ENCODE data around the gene RAD21L1.
A peak's percentile ranks its signal among the peaks of the same experiment; 100 is the strongest.
"Not testable (repeated sequence)": the region's sequence is repeated elsewhere in the genome, so short reads cannot be mapped to it uniquely, and the experiment has no call there.

Gene RAD21L1

DNA sequence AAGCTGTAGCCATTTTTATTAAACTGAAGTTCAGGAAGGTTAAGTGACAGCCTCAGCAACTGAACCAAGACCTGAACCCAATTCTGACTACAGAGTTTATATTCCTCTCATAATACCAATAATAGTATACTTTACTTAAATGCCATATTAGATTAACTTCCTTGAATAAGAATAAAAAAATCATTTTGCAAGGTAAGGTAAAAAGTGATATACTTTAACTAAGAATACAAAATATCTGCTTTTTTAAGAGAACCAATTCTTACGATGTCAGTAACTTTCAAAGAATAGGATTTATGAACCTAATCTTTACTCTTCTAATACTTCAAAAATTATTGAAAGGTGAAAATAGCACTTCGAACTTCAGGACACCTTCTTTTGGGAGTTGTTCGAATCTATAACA, 3.7 kb downstream of the RAD21L1 start:
- no peak for DNase-seq

DNA sequence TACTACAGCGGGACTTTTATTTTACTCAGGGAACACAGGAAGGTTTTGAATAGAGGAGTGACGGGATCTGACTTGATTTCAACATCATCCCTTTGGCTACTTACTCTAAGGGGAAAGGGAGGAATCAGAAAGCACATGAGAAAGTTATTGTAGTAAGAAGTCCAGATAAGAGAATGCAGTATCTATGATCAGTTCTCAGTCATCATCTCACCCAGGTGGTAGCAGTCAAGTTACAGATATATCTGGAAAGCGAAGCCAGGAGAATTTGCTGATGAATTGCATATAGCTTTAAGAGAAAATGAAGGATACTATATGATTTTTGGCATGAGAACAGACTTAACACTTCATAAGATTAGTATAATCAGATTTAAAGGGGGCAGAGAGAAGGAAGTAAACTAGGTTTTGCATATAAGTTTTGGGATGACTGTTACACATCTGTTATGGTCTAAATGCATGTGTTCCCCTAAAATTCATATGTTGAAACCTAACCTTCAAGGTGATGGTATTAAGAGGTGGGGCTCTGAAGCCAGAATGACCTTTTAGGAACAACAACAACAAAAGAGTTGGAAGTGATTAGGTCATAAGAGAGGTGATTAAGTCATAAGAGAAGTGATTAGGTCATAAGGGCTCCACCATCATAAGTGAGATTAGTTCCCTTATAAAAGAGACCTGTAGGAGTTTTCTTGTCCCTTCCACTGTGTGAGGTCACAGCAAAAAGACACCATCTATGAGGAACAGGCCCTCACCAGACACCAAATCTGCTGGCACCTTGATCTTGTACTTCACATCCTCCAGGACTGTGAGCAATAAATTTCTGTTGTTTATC, 6.7 kb downstream of the RAD21L1 start:
- DNase-seq = no peak

DNA sequence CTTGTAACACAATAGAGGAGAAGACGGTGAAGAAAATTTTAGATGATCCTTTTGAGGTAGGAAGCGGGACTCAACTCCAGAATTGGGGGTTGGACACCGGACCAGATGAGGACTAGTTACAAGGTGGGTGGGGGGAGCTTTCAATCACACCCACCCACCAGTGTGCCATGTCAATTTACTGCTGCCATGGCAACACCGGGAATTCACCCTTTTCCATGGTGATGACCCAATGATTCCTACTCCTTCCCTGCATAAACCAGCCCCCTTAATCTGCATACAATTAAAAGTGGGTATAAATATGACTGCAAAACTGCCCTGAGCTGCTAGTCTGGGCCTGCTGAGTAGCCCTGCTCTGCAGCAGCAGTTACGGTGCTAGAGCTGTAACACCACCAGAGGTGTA, 14.7 kb downstream of the RAD21L1 start:
- no peak for DNase-seq

DNA sequence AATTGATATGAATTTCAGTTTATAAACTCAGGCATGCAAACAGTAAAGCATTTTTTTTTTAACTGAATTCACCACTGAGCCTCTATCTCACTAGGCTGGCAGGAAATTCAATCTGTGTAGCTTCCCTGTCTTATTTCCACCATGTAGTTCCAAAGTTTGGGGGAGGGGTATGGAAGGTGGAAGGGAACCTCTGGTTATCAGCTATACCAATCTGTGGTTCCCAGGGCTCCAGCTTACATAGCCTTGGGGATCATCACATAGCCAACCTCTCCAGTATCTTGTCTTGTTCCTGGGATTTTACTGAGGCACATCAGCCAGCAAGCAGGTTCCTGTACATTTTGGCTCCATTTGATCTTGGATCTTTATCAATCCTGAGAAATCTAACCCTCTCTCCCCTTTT, 15.6 kb downstream of the RAD21L1 start:
- no peak for DNase-seq

DNA sequence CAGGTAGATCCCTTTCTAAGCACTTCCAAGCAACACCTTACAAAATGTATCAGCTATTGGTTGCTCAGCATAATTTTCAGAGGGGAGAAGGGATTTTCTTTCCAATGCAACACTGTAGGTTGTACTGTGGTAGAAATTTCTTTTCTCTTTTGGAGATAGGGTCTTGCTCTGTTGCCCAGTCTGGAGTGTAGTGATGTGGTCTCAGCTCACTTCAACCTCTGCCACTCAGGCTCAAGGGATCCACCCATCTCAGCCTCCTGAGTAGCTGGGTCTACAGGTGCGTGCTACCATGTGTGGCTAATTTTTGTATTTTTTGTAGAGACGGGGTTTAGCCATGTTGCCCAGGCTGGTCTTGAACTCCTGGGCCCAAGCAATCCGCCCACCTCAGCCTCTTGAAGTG, 16.3 kb downstream of the RAD21L1 start:
- no peak for DNase-seq

DNA sequence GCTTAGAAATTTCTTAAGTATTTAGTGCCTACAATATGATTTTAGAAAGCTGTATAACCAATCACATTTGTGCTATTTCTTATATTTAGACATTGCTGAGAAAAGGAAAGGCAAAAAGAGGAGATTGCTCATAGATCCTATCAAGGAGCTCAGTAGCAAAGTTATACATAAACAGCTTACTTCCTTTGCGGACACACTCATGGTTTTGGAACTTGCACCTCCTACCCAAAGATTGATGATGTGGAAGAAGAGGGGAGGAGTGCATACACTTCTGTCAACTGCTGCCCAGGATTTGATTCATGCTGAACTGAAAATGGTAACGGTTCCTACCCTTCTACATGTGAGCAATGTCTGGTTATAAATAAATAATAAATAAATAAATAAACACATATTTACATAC, 16.7 kb downstream of the RAD21L1 start:
- DNase-seq = no peak

DNA sequence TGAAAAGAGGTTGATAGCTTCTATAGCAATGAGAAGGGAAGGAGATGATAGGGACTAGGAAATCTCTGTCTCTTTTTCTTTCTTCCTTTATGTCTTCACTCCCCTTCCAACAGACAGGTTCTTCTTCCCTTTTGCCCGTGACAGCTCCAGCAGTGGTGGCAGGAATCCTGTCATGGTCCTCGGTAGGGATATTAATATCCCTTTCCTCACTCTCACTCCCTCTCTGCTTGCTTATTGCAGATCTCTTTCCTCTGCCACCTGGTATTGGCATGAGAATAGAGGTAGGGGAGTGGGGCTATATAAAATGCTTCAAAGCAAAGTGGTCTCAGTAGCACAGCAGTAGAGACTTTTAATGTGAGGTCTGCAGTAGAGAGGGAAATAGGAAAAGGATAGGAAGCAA, 19.7 kb downstream of the RAD21L1 start:
- DNase-seq = no peak

DNA sequence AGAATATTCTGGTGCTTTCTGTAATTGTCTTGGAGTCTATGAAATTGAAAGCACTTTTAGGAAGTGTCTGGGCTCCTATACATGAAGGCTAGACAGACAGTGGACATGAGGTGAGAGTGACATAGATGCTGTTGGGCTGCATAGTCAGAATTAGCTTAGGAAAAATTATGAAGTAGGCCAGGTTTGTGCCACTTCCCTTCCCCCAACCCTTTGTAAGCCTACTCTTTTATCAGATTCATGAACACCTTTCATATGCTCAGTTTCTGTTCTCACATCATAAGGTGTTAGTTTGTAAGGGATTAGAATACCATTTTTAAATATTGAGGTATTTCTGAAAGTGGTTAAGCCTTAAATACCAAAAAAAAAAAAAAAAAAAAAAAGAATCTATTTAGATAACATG, 21.8 kb downstream of the RAD21L1 start:
- no peak for DNase-seq

DNA sequence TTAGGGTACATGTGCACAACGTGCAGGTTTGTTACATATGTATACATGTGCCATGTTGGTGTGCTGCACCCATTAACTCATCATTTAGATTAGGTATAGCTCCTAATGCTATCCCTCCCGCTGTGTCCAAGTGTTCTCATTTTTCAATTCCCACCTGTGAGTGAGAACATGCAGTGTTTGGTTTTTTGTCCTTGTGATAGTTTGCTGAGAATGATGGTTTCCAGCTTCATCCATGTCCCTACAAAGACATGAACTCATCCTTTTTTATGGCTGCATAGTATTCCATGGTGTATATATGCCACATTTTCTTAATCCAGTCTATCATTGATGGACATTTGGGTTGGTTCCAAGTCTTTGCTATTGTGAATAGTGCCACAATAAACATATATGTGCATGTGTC, 24.4 kb downstream of the RAD21L1 start:
- not testable (repeated sequence) for DNase-seq

DNA sequence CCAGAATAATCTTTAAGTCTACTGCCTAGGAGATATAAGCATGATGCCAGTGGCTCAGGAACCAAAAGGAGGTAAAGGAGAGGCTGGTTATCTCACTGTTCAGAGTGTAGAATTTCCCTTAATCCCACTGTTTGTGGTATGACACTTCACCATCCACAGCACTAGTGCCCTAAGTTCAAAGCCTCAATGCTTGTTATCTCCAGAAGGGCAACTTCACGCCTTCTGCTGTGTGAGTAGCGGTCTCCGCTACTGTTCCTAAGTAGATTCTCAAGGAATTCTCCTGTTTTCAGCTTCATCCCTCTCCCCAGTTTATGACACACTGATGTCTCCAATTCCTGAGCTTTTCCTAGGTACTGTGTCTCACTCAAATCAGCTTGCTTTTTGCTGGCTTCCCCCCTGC, 26.6 kb downstream of the RAD21L1 start:
- DNase-seq = no peak

DNA sequence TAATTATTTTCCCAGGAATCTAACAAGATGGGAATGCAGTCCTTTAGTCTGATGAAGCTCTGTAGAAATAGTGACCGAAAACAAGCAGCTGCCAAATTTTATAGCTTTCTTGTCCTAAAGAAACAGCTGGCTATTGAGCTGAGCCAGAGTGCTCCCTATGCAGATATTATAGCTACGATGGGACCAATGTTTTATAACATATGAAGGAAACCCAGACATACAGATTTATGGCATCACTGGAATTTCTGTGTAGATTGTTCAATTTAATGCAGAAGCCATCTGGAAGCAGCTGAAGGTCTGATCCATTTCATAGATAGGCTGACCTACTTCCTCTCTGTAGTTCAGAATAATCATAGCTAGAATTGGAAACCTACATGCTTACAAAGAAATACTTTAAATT, 28.4 kb downstream of the RAD21L1 start:
- no peak for DNase-seq

DNA sequence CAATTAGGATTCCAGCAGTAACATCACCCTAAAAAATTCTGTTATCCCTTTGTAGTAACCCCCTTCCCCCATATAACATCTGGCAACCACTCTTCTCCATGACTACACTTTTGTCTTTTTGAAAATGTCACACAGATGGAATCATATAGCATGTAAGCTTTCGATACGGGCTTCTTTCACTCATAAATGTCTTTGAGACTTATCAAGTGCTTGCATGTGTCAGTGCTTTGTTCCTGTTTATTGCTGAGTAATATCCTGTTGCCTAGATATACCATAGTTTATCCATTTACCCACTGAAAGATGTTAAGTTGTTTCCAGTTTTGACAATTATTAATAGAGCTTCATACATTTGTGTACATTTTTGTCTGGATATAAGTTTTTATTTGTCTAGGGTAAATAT, 29.8 kb downstream of the RAD21L1 start:
- DNase-seq = no peak

DNA sequence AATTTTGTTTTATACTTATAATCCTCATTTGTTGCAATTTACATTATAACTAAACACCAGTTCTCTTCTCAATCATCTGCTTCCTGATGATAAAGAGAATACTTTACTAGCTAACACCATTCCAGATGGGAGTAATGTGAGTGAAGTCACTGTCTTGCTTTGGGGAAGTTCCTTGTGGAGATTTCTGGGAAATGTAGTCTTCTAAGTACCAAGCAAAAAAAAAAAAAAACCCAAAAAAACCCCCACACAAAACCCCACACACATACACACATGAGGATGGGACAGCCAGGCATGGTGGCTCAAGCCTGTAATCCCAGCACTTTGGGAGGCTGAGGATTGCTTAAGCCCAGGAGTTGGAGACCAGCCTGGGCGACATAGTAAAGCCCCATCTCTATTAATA, 38.0 kb downstream of the RAD21L1 start:
- no peak for DNase-seq

DNA sequence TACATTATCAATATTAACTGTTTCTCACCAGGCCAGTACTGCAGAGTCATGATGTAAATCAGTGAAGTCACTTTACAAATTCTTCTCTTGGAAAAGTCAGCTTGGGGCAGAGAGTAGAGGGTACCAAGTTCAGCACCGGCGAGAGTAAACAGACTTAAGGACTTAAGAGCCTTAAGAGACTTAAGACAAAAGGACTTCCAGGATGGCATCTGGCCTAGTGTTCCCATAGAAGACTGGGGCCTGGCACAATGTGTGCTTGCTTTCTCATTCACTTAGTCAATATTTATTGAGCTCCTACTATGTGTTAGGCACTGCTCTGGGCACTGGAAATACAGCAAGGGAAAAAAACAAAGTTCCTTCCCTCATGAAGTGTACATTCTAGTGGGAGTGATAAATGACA, 38.9 kb downstream of the RAD21L1 start:
- DNase-seq = no peak

DNA sequence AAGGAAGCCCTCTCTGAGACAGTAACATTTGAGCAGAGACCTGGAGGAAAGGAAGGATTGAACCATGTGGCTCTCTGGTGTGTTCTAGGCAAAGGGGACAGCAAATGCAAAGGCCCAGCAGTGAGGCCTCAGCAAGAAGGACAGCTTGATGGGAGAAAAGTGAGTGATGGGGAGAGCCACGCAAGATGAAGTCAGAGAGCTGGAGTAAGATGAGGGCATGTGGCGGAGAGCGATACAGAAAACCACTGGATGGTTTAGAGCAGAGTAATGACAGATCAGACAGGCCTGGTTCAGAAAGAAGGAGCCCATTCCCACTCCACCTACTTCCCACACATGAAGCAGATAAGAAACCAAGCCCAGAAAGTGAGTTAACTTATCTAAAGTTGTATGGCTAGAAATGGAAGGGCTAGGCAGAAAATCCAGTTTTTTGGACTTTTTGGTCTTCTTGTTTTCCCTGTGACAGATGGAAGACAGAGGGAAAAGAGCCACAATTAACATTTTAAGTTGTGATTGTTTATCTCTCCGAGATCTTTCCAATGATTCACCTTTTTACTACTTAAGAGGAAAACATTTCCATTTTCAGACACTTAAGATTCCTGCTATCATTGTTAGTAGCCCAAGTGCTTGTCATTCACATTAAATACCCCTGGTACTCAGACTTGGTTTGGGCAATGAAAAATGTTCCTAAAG, 39.5 kb downstream of the RAD21L1 start:
- DNase-seq = no peak

DNA sequence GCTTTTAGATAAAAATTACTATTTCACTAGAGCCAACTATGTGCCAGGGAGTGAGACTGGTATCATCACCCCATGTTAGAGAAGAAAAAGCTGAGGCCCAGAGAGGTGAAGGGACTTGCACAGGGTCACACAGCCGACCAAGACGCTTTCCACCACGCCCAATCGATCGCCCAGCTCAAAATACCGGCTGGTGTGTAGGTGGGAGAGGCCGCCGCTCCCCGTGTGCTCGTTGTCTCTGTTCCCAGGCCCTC, 40.0 kb downstream of the RAD21L1 start:
- no peak for DNase-seq

DNA sequence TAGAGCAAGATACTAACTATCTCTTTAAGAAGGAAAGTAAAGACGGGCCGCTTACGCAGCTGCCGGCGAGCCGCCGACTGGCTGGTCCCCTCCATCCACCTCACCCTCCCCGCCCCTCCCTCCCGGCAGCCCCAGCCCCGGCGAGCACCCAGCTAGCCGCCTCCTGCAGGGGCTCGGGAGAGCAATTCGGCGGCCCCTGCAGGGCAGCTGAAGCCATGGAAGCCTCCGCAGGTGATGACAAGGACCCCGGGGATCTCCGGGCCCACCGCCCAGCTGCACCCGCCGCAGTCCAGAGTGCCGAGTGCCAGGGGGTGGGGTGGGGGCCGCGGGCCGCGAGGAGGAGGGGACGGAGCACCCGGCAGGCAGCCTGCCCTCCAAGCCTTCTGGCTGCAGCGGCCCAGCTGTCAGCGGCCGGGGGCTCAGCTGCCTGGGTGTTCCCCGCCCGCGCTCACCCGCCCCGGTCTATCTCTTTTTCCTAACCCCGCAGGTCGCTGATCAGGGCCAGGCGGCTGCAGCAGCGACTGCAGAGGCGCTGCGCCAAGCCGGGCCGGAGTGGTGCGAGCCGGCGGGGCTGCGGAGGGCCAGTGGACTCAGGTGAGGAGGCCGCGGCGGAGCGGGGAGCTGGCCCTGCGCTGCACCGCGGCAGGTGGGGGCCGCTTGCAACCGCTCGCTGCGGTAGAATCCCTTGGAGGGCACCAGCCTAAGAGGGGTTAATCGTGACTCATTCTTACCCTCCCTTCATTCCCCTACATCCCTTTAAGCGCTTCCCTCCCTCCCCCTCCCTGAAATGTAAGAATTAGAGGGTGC, 40.5 kb downstream of the RAD21L1 start, which contains the start of gene SNPH:
Gene SNPH (plus strand): TSS at position 128 of the 807 bp plus-strand sequence. CDS start 29,946 bp downstream, outside the sequence.
- peak; percentile 77 for DNase-seq

DNA sequence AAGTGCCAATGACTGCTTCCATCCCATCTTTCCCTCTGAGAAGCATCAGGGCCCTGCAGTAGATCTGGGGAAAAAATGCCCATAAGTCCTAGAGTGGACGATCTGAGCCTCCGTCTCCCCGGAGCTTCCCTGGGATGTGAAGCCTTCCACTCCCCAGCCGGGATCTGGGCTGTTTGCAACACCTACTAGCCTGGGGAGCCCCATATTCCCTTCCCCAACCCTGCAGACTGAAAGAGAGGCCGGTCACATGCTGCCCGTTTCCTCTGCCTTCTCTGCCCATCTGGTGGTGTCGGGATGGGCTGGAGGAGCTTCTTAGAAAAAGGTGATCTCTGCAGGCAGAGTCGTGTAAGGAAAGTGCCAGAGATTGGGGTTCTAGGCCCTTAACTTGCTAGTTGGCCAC, 41.3 kb downstream of the RAD21L1 start:
- no peak for DNase-seq

DNA sequence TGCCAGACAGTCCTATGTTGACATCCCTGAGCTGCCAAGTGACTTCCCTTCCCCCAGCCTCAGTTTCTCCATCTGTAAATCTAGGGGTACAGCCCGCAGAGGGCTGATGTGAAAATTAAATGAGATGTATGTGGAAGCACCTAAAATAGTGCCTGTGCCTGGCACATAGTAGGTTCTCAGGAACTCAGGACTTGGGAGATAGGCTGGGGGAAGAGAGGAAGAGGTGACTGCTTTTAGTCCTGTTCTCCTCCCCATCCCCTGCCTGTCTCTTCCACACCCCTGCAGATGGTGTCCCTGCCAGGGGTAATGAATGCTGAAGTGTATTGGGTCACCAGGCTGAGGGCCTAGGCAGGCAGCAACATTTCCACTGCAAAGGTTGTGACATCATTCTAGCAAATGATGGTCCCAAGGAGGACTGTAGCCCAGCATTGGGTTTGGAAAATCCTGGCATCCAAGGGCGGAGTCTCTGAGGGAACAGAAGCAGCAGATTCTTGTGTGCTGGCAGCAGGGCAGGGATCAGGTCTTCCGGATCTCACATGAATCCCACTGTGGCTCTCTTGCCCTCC, 42.0 kb downstream of the RAD21L1 start:
- no peak for DNase-seq

DNA sequence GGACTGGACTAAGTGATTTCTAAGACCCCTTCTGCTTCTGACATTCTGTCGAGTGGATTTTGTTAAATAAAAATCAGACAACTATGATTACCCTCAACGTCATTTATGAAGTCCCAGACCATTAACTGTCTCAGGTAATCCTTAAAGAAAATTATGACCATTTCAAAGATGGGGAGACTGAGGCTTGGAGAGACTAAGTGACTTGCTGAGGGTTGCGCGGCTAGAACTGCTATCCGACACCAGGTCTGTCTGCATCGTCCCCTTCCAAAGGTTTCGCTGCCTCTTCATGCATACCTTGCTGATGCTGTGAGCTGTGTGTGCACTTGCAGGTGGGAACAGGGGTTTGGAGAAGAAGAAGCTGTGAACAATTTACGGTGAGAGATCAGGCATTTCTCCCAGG, 43.4 kb downstream of the RAD21L1 start:
- DNase-seq = no peak

DNA sequence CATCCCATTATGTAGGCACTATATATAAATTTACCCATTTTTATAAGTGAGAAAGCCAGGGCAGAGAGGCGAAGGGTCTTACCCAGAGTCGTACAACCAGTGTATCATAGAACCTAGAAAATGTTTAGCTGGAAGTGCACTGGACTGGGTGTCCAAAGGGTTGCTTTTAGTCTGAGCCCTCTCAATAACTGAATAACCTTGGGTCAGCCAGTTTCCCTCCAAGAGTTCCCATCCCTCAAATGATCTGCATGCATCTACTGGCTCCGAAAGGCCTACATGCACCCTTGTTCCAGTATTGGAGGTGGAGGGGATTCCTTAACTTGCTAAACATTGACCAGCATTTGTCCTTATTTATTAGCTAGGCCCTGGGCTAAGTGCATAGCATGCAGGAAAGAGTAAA, 44.0 kb downstream of the RAD21L1 start:
- DNase-seq = no peak

DNA sequence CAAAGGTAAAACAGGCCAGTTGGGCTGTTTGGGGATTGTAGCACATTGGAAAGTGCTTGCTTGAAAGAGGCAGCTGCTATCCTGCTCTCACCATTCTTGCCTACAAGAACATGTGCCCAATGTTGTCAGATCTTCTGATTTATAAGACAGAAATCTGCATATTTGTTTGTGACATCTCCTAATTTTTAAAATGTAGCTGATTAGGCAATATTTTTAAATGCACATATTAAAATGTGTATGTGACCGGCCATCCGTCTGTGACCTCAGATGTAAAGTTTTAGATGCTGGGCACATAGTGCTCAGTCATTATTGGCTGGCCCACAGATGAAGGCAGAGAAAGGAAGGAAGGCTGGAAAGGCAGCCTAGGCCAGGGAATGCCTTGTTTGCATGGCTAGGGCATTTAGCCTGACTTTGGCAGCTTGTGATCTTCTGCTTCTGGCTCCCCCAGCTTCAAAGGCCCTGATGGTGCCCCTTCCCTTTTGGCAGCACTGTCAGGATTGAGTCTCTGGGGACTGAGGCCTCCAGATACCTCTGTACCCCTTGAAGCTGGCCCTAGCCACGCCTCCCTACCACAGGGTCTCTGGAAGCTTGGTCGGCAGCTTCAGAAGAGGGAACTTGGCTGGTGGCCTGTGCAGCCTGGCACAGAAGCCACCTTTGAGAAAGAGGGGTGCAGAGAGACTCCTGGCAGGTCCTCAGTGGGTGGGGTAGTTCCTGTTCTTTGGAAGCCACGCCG, 46.7 kb downstream of the RAD21L1 start:
- DNase-seq = no peak

Data from right kidney (tissue), 1 donor.